Nephron (organoid): ENCODE measurements around the gene ACVR1B.
A peak's percentile ranks its signal among the peaks of the same experiment; 100 is the strongest.

Source experiments
- H3K27ac Mint-ChIP-seq, 3 experiments: 2 replicates each; pipeline ENCODE4 v1.8.0; 2020; ENCODE audit warnings: mixed read lengths in 3 of 3, mild to moderate bottlenecking in 2 of 3, moderate library complexity in 1 of 3
- H3K27me3 Mint-ChIP-seq: 2 replicates; pipeline ENCODE4 v1.8.0; 2021; ENCODE audit warnings: low read depth, mild to moderate bottlenecking, moderate library complexity, mixed read lengths
- H3K36me3 Mint-ChIP-seq: 2 replicates; pipeline ENCODE4 v1.8.0; 2020; ENCODE audit warnings: low read depth, mixed read lengths
- H3K4me1 Mint-ChIP-seq: 2 replicates; pipeline ENCODE4 v1.8.0; 2020; ENCODE audit warnings: mixed read lengths
- H3K4me3 Mint-ChIP-seq, 3 experiments: 2 replicates each; pipeline ENCODE4 v1.8.0; 2020; ENCODE audit warnings: mild to moderate bottlenecking in 3 of 3, mixed read lengths in 3 of 3, moderate library complexity in 2 of 3
- H3K9me3 Mint-ChIP-seq: 2 replicates; pipeline ENCODE4 v1.8.0; 2020; ENCODE audit warnings: mixed read lengths
- CTCF ChIP-seq, 3 experiments: fragments of 200-600 bp; sonication (generic); IDR thresholded peaks; one replicate each; pipeline ENCODE4 v1.5.0; 2021; ENCODE audit warnings: antibody characterized with exemption in 3 of 3; ENCODE audit not compliant: unreplicated experiment in 3 of 3

The ACVR1B gene

GRCh38 chr12:51972422-51972812 is 20.9 kb downstream of the ACVR1B start:
- H3K4me3 Mint-ChIP-seq, result no peak overlapping the region

DNA sequence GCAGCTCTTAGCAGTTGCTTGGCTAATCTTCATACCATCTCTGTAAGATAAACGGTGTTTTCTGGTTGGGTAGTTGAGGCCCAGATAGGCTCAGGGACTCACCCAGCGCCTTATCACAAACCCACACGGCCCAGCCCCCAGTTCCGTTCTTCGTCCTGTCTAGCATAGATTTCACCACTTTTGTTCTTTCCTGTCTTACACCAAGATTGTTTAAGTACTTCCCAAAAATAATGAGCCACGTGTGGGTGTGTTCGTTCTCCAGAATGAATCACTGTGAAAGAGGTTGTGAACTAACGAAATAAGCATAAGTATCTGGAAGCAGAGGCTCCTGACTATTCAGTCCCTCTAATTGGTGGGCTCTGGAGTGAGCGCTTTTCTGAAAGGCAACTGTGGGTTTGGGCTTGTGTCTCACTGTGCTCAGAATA is 21.4 kb downstream of the ACVR1B start:
- no peak overlapping the region for H3K4me3 Mint-ChIP-seq
- TF ChIP-seq CTCF (IDR thresholded peaks at IDR 0.05; ENCODE audit: unreplicated experiment in 3 of 3), result no peak

More at GRCh38 chr12:51972422-51972812, 20.9 kb downstream of the ACVR1B start:
- no peak for TF ChIP-seq CTCF (IDR thresholded peaks at IDR 0.05; ENCODE audit: unreplicated experiment in 3 of 3)
- H3K36me3 Mint-ChIP-seq, result peaks cover 25% of the 10 kb centered on the region
- peak overlapping the region; percentile 12 to 95 (median 38) for H3K27ac Mint-ChIP-seq
- no peaks in the 10 kb centered on the region for H3K9me3 Mint-ChIP-seq
- H3K4me1 Mint-ChIP-seq, result peaks cover 55% of the 10 kb centered on the region
- H3K27me3 Mint-ChIP-seq, result no peaks in the 10 kb centered on the region

GRCh38 chr12:51973560-51973959 is 22.1 kb downstream of the ACVR1B start:
- Mint-ChIP-seq H3K4me1 (peaks cover 55% of the 10 kb centered on the region), H3K9me3 (no peaks in the 10 kb centered on the region)

More for the DNA sequence above, 21.4 kb downstream of the ACVR1B start:
- no peaks in the 10 kb centered on the region for H3K27me3 Mint-ChIP-seq
- no peaks in the 10 kb centered on the region for H3K9me3 Mint-ChIP-seq
- peaks cover 28% of the 10 kb centered on the region for H3K36me3 Mint-ChIP-seq
- peaks cover 55% of the 10 kb centered on the region for H3K4me1 Mint-ChIP-seq
- peak overlapping the region; percentile 12 to 95 (median 38) for H3K27ac Mint-ChIP-seq

GRCh38 chr12:51974646-51975045 is 23.1 kb downstream of the ACVR1B start:
- no peaks in the 10 kb centered on the region for H3K27me3 Mint-ChIP-seq
- no peak for TF ChIP-seq CTCF (IDR thresholded peaks at IDR 0.05; ENCODE audit: unreplicated experiment in 3 of 3)
- peaks cover 33% of the 10 kb centered on the region for H3K36me3 Mint-ChIP-seq
- no peaks in the 10 kb centered on the region for H3K9me3 Mint-ChIP-seq
- H3K4me1 Mint-ChIP-seq, result peaks cover 55% of the 10 kb centered on the region
- no peak overlapping the region for H3K4me3 Mint-ChIP-seq
- H3K27ac Mint-ChIP-seq, result peak overlapping the region in 1 of 3 experiments; percentile 95

More at GRCh38 chr12:51973560-51973959, 22.1 kb downstream of the ACVR1B start:
- H3K27me3 Mint-ChIP-seq, result no peaks in the 10 kb centered on the region
- H3K27ac Mint-ChIP-seq, result peak overlapping the region in 2 of 3 experiments; percentile 38 to 95
- no peak for TF ChIP-seq CTCF (IDR thresholded peaks at IDR 0.05; ENCODE audit: unreplicated experiment in 3 of 3)
- peak overlapping the region in 1 of 3 experiments; percentile 10 for H3K4me3 Mint-ChIP-seq
- peaks cover 35% of the 10 kb centered on the region for H3K36me3 Mint-ChIP-seq

- H3K36me3 Mint-ChIP-seq, result peaks cover 36% of the 10 kb centered on the region
- H3K27me3 Mint-ChIP-seq, result no peaks in the 10 kb centered on the region
- TF ChIP-seq CTCF (IDR thresholded peaks at IDR 0.05; ENCODE audit: unreplicated experiment in 3 of 3), result no peak
These were observed 23.7 kb downstream of the ACVR1B start for GRCh38 chr12:51975196-51975595.

More at GRCh38 chr12:51975196-51975595, 23.7 kb downstream of the ACVR1B start:
- Mint-ChIP-seq H3K4me3 (no peak overlapping the region), H3K9me3 (no peaks in the 10 kb centered on the region), H3K27ac (peak overlapping the region in 1 of 3 experiments; percentile 95), H3K4me1 (peaks cover 55% of the 10 kb centered on the region)
